ENCODE results near the gene SND1. TPM values are rescaled to one million over a fixed set of nuclear protein-coding genes. Genes with fewer than 3 reads are reported as not detected.

The SND1 gene
- total and polyA plus RNA-seq, 10 of the 15 experiments (the other 5 are each of a cell fraction or from before 2014, with no cell fraction given): 52.4 to 270 (median 146) TPM

DNA sequence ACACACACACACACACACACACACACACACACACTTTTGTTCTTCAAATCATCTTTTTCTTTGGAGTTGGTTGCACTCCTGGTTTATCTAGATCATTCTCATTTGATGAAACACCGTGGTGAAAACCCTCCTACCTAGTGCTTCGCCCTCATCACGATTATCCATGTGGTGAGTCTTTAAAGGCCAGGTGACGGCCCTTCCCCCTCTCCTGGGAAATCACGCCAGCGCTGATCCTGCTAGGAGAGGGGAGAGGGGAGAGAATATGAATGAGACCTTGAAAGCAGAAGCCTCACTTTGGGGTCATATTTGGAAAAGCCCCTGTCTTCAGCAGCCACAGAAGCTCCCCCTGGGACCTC lies 483.1 kb downstream of the SND1 start:
- FAIRE-seq (no peak), DNase-seq (ENCODE audit: low read depth, low spot score) (no peak), ATAC-seq (no peak; the same call in 1 of the 3 replicates)
- Histone ChIP-seq H3K9me3 (replicated peaks; ENCODE audit: control insufficient read depth, insufficient read depth, low read length) (no peaks in the 10 kb centered on the region), H3K9ac (ENCODE audit: control insufficient read depth, insufficient read depth, low read length) (no peak overlapping the region), H3K4me3 (0 out of 2 replicates have a peak overlapping the region, but pooled peaks have one; percentile 21), H3K36me3 (ENCODE audit: control insufficient read depth in 2 of 2, insufficient read depth in 2 of 2, low read length in 1 of 2) (no peaks in the 10 kb centered on the region), H2AFZ (ENCODE audit: control insufficient read depth, low read depth, low read length) (peak overlapping the region; percentile 90), H3K27me3 (replicated peaks in 1 of 2; ENCODE audit: control insufficient read depth in 2 of 2, insufficient read depth in 2 of 2, low read length in 1 of 2) (peaks cover 9% of the 10 kb centered on the region in 2 experiments), H3K4me1 (ENCODE audit: control insufficient read depth, insufficient read depth, low read length) (peaks cover 4% of the 10 kb centered on the region), H3K4me2 (ENCODE audit: control insufficient read depth, insufficient read depth) (peak overlapping the region; percentile 93), H4K20me1 (ENCODE audit: control insufficient read depth, insufficient read depth) (no peaks in the 10 kb centered on the region), H3K79me2 (ENCODE audit: control insufficient read depth, insufficient read depth, low read length) (no peaks in the 10 kb centered on the region), H3K27ac (ENCODE audit: control insufficient read depth, insufficient read depth) (no peak overlapping the region)
- ChIA-PET RAD21 (ENCODE audit: unreplicated experiment) (interaction anchor here (0.7 to 4.4 kb wide), 7 partner anchors 18 to 426 kb away, joined by 3 to 73 read pairs (median 5); no protein-coding TSS in a partner anchor), POLR2A (no interaction called here), CTCF (interaction anchor here (0.7 to 6.0 kb wide), 31 partner anchors 8 to 531 kb away, joined by 3 to 127 read pairs (median 4); no protein-coding TSS in a partner anchor), SMC1A (ENCODE audit: uncharacterized antibody, unreplicated experiment) (interaction anchor here (0.7 to 3.2 kb wide), 7 partner anchors 26 to 427 kb away, joined by 3 to 34 read pairs (median 4); no protein-coding TSS in a partner anchor)
- intact Hi-C loops (cut with micrococcal nuclease; ENCODE audit: unreplicated experiment): loop anchor here (10.0 kb wide), 1 partner anchor 250 kb away; no protein-coding TSS in a partner anchor
- TF ChIP-seq MEF2B (IDR thresholded peaks at IDR 0.05; ENCODE audit: partially characterized antibody, poor library complexity, severe bottlenecking): no peak
- TF ChIP-seq HCFC1 (IDR thresholded peaks at IDR 0.05; ENCODE audit: low read length): no peak
- TF ChIP-seq CREM (IDR thresholded peaks at IDR 0.05; ENCODE audit: low read depth): no peak
- no peak for TF ChIP-seq TAF1 (IDR thresholded peaks at IDR 0.05; ENCODE audit: borderline replicate concordance, low read depth, low read length)
- TF ChIP-seq, protein P1, sequence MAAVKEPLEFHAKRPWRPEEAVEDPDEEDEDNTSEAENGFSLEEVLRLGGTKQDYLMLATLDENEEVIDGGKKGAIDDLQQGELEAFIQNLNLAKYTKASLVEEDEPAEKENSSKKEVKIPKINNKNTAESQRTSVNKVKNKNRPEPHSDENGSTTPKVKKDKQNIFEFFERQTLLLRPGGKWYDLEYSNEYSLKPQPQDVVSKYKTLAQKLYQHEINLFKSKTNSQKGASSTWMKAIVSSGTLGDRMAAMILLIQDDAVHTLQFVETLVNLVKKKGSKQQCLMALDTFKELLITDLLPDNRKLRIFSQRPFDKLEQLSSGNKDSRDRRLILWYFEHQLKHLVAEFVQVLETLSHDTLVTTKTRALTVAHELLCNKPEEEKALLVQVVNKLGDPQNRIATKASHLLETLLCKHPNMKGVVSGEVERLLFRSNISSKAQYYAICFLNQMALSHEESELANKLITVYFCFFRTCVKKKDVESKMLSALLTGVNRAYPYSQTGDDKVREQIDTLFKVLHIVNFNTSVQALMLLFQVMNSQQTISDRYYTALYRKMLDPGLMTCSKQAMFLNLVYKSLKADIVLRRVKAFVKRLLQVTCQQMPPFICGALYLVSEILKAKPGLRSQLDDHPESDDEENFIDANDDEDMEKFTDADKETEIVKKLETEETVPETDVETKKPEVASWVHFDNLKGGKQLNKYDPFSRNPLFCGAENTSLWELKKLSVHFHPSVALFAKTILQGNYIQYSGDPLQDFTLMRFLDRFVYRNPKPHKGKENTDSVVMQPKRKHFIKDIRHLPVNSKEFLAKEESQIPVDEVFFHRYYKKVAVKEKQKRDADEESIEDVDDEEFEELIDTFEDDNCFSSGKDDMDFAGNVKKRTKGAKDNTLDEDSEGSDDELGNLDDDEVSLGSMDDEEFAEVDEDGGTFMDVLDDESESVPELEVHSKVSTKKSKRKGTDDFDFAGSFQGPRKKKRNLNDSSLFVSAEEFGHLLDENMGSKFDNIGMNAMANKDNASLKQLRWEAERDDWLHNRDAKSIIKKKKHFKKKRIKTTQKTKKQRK (IDR thresholded peaks at IDR 0.05; ENCODE audit: low read depth, low read length): no peak
- TF ChIP-seq HDGF (IDR thresholded peaks at IDR 0.05): no peak
- no TSS peak for BruUV-seq (replicated peaks)
- 10% methylated on average over 4 of the region's 6 CpGs for WGBS (ENCODE audit: insufficient coverage, insufficient replicate concordance, low lambda C conversion rate, missing lambda C conversion rate)
- in situ Hi-C loops (cut with MboI): loop anchor here (5.0 kb wide), 1 partner anchor 72 kb away; no protein-coding TSS in a partner anchor

All from GM12878 (cell line).